HG02678 (cell line): Measurements from ENCODE around the gene MXI1.
A peak's percentile ranks its signal among the peaks of the same experiment; 100 is the strongest.
"Not testable (repeated sequence)": the region's sequence is repeated elsewhere in the genome, so short reads cannot be mapped to it uniquely, and the experiment has no call there.

Experiments
- ATAC-seq: cut with Tn5 transposase; IDR thresholded peaks from one replicate; pipeline ENCODE4 v1.9.1; 2021; ENCODE audit warnings: mild to moderate bottlenecking, moderate library complexity; ENCODE audit not compliant: unreplicated experiment

Gene MXI1

DNA sequence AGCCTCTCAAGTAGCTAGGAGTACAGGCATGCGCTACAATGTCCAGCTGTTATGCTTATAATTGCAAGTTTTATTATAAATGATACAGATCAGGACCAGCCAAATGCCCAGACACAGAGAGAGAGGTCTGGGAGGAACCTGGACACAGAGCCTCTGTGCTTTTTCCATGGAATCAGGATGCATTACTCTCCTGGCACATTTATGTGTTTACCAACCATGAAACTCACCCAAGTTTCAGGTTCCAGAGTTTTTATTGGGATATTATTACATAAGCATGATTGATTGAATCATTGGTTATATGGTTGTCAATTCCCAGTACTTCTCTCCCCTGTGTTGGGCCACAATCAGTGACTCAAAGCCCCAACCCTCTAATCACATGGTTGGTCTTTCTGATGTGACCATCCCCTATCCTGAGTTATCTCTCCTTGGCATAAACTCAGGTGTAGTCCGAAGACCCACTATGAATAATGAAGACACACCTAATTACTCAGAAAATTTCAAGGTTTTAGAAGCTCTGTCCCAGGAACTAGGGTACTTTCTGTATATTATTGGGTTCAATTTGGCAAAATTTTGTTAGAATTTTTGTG lies 30.6 kb downstream of the MXI1 start:
- no peak for ATAC-seq

DNA sequence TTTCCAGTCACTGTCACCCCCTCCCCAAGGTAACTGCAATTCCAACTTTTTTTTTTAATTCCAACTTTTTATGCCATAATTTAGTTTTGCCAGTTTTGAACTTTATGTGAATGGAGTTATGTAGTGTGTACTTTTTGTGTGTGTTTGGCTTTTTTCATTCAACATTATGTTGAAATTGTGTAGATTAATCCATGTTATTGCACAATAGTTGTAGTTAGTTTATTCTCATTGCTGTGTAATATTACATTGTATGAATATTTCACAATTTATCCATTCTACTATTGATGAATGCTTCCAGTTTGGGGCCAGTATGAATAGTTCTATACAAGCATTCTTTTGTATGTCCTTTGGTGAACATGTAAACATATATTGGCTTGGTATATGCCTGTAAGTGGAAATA lies 32.5 kb downstream of the MXI1 start:
- ATAC-seq, result no peak

DNA sequence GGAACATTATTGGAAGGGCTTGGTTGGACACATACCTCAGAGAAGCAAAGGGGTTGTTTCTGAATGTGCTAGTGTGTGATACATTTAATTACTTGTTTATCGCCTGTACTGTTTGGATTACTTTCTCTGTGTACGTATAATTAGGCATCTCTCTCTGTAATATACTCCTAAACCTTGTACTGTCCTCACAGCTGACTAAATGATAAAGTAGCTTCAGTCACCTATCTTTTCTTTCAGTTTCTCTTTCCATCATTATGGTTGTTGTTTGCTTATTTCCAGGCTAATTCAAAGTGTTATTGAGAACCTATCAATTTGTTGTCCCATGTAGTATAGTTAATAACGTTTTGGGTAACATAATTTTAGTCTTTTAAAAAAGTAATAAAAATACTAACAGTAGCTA lies 34.0 kb downstream of the MXI1 start:
- ATAC-seq, result peak; percentile 57

DNA sequence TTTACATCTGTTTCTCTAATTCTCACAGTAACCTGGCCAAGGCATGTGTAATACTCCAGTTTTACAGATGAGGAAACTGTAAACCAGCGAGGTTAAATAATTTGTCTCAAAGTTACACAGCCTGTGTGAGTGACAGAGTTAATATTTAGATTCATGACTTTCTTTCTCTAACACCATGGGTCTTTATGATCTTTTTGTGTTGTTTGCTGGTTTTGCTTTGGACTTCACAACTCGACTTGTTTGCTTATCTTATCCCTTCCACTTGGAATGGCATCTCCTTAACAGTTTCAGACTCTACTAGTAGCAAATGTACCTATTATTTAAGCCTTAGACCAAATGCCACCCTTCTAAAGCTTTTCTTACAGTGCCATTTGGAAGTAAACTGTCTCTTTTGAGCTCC lies 34.4 kb downstream of the MXI1 start:
- no peak for ATAC-seq

DNA sequence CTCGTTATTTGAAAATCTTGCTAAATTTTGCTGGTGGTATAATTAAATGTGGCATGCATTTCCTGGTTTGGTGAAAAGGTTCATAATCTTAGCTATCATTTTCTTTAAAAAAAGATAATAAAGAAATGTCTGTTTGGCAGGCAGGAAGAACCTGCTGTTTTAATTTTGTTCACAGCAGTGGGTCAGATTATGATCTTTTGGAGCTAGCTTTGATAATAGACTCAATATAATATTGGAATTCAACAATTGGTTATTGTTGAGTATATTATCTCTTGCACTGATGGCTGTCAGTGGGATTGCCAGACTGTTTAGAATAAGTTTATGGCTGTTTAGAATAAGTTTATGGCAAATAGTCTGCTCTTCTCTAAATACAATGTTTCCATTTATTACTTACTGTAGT lies 35.1 kb downstream of the MXI1 start:
- ATAC-seq, result no peak

DNA sequence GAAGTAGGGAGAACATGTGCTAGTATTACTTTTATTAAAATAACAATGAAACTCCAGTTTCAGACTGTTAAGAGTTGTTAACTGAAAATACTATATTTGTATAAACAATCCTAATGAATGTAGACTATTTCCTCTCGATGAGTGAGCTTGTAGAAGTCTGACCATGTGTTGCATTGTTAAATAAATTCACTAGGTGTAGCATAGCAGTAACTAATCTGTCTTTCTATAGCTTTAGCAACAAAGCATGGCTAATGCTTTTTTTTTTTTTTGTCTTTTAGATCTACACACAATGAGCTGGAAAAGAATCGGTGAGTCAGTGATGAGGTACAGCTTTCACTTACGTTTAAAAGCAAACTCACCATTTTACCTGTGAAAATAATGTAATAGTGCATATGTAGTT lies 37.1 kb downstream of the MXI1 start:
- ATAC-seq, result no peak

DNA sequence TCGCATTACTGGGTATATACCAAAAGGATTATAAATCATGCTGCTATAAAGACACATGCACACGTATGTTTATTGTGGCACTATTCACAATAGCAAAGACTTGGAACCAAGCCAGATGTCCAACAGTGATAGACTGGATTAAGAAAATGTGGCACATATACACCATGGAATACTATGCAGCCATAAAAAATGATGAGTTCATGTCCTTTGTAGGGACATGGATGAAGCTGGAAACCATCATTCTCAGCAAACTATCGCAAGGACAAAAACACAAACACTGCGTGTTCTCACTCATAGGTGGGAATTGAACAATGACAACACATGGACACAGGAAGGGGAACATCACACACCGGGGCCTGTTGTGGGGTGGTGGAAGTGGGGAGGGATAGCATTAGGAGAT lies 40.4 kb downstream of the MXI1 start:
- ATAC-seq, result not testable (repeated sequence)

DNA sequence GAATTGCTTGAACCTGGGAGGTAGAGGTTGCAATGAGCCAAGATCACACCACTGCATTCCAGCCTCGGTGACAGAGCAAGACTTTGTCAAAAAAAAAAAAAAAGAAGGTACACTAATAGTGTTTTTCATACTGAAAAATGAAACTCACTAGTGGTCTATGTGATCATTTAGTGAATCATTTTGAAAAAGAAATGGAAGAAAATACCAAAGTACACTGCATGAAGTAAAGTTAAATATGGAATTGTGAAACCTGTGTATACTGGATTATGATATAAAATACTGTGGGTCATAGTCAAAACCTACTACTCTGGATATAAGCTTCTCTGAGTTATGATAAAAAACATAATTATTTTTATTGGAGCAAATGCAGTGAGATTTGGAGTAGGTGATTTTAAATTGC lies 42.1 kb downstream of the MXI1 start:
- ATAC-seq, result peak; percentile 59

DNA sequence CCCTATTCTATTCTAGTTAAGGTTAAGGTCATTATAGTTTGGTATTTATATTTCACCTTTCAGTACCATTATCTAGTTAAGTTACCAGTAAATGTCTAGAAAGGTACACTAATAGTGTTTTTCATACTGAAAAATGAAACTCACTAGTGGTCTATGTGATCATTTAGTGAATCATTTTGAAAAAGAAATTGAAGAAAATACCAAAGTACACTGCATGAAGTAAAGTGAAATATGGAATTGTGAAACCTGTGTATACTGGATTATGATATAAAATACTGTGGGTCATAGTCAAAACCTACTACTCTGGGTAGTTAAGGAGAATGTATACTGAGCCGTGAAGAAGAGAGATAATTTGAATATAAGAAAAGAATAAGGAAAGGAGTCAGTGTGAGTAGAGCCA lies 44.0 kb downstream of the MXI1 start:
- peak; percentile 82 for ATAC-seq

DNA sequence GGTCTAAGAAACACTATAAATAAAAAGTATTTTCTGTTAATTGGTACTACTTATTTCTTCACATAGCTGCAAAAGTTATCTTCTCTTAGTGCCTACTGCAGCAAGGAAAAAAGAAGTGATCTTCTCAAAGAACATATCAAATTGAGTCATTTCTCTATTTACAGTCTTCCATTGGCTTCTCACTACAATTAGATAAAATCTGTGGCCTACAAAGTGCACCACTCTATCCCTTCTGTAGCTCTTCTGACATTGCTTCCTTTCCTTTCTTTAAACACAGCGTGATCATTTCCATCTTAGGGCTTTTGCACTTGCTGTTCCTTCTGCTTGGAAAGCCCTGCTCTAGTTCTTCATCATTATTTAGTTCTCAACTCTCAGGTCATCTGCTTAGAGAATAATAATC lies 44.7 kb downstream of the MXI1 start:
- ATAC-seq, result no peak

DNA sequence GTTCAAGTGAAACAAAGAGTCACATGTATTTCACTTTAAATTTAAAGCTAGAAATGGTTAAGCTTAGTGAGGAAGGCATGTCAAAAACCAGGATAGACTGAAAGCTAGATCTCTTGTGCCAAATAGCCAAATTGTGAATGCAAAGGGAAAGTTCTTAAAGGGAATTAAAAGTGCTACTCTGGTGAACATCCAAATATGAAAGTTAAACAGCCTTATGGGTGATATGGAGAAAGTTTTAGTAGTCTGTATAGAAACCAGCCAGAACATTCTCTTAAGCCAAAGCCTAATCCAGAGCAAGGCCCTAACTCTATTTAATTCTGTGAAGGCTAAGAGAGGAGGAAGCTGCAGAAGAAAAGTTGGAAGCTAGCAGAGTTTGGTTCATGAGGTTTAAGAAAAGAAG lies 47.1 kb downstream of the MXI1 start:
- ATAC-seq, result no peak

DNA sequence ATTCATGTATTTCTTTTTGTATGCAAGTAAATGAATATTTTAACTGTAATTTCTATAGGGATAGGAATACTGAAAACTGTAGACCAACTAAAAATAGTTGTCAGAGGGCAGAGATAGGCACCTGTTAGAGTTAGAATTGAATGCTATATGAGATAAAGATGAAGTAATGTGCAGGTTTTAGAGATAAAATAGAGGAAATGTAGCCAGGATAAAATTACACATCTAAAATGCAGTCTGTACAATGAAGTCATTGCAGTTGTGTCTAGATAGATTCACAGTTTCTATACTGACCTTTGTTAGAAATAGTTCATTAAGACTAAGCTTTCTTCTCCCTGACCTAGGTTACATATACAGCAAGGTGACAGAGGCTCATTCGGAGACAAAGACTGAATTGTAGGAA lies 51.1 kb downstream of the MXI1 start:
- ATAC-seq, result no peak

DNA sequence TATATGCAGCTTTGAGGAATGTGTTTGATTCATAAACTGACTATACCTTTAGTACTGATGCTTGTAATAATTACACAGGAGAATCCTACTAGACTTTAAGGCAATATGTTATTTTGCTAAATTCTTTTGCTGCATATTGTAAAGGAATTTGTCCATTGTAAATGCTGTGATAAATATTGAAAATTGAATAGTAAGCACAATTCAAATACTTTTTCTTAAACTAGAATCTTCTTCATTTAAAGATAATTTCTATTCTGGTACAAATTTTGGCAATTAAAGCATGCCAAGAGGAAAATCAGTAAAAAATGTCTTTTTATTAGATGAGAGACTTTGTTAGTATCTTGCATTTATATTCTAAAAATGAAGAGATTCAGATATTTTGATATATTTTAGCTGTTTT lies 51.9 kb downstream of the MXI1 start:
- no peak for ATAC-seq

DNA sequence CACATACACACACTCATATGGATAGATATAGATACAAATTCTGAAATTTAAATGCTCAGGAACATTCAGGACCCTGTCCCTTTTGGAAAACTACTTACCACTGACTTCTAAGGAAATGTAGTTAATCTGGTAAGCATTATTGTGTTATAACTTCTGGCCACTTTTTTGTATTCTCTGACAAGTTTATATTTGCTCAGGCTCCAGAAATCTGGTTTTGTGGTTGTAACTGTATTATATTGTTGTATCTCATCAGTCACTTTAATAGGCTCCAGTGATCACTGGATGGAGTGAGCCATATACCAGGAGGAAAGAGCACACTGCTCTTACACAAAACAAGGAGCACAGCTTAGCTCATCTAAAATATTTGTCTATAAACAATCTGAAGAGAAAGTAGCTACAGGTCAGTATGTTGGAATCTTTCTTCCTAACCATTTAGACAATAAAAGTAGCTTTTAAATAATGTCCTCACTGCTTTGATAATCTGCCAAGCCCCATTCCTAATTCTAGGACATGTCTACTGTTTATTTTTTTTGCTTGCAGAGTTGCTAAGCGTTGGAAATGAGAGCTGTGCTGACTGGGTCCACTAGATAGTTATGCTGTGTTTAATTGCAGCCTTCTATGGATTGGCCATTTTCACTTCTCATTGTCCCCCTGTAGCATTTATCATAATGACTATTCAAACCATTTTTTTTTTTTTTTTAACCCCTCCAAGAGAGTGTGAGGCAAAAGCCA lies 53.5 kb downstream of the MXI1 start:
- no peak for ATAC-seq

DNA sequence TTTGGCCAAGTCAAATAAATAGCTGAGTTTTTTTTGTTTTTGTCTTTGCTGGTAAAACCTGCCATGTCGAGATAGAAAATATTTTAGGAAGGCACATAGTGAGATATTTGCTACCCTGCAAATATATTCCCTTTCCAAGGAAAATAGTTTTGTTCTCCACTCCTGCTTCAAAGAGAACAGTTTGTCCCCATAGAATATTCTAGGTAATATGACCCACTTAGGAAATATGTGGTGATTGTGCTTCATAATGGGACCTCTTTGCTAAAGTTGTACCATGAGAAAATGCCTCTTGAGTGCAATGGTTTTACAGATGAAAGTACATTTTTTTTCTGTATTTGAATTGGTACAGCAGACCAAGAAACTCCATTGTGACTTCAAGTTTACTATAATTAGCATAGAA lies 55.8 kb downstream of the MXI1 start:
- no peak for ATAC-seq

DNA sequence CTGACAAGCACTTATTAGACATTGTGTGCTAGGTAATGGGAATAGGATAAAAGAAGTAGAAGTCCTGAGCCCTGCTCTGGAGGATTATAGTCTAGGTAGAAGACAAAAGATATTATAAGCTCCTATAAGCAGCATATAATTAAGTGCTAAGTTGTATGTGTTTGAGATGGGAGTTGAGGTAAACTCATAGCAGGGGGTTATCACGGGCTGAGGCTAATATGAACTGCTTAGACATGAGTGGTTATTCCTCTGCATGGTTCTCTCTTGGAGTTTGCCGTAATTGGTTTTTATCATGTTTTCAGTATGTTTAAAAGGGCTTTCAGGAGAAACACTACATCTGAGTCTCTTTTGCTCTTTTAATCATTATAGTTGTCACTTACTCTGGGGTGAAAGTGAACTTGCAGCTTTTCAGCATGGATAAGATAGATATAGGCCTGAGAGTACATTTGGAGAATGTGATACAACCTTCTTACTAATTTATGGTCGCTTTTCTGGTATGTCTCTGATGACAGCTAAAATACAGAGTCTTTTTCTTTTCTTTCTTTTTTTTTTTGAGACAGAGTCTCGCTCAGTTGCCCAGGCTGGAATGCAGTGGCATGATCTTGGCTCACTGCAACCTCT lies 58.3 kb downstream of the MXI1 start:
- ATAC-seq, result no peak

DNA sequence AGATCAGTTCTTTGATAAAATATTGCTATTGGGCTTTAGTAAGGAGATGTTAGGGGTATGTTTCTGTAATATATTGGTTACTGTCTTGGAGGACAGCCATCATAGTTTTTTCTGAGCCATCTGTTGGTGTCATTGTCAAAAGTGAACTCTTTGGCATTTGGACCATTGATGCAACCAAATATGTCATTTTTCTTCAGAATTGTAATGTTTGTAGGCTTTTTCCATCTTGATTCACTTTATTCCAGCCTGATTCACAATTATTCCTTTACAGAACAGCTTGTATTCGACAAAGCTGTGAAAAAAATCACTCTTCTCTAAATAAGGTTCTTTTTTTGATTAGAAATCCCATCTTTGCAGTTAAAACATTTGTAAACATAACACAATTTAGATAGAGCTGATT lies 59.9 kb downstream of the MXI1 start:
- ATAC-seq, result no peak

DNA sequence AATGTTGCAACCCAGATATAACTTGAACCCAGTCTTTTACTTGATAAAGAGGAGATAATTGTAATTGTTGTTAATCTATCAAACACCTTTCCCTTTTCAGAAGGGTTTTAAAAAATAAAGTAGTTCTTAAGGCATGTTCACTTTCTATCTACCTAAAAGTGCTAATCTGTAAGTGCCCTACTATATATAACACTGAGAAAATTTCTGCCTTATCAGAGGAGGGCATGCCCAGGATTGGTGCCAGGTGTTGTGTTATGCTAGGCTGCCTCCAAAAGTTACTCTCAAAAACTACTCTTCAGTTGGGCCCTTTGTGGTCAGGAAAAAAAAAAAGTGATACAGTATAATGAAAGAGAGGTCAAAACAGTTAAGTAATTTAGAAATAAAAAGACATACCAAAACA lies 61.0 kb downstream of the MXI1 start:
- ATAC-seq, result peak; percentile 56

DNA sequence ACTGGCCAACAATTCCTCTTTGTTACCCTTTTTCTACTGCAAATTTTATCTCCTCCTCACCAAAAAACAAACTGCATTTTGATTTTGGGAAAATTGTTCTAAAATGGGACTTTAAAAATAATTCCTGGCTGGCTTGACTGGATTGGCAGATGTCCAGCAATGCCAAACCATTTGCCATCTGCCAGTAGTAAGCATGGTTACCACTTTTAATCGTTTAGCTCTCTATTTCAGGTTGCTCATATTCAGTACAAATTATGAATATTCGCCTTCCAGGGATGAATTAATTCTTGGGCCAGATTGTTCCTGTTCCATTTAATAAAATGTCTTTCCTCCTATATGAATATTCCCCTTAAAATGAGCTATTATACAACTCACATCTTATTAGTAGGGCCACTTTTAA lies 61.6 kb downstream of the MXI1 start:
- no peak for ATAC-seq

DNA sequence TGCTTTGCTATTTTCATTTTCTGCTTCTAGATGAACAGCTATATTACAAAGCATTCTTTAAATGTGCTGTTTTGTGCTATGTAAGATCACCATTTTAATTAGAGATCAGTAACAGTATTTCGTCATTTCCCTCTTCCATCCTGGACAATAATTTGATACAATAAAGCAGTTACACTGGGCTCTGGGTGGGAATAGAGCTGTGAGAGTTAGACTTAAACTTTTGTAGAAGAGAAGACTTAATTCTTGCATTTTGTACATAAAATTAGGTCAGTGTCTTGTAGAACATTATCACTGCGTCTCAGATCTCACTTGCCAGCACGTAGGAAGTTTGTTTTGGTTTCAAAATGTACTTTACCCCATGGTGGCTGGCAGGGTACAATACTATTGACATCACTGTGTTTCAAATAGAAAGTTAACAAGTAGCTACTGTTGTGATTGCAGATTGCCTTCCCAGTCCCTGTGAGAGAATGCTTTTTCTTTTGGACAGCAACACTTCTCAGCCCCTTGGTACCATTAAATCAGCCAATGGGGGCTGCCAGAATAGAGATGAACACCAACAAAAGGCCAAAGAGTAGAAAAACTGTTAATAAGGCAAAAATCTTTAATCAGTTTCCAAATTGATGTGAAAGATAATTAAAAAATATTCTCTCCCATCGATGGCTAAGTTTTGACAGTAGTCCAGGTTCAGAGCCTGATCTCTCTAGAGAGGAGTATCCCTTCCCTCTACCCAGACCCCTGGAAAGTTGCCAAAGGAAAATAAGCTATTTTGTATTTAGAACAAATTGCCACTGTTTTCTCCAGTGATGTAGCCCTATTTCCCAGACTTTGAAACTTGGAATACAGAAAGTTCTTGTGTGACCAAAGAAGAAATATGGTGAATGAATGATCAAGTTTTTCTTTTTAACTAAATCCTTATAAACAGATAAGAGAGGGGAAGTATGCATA lies 62.2 kb downstream of the MXI1 start:
- ATAC-seq, result peak; percentile 51

DNA sequence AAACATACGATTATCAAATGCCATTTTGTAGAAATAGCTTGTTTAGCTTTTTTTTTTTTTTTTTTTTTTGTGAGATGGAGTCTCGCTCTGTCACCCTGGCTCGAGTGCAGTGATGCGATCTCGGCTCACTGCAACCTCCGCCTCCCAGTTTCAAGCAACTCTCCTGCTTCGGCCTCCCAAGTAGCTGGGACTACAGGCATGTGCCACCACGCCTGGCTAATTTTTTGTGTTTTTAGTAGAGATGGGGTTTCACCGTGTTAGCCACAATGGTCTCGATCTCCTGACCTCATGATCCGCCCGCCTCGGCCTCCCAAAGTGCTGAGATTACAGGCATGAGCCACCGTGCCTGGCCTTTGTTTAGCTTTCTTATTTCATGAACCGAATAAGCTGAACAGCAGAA lies 65.6 kb downstream of the MXI1 start:
- not testable (repeated sequence) for ATAC-seq
